IPS DF 6.9 (cell line): Measurements from ENCODE around the gene DMKN.

Experiments
- DNase-seq: peaks from one replicate; pipeline ENCODE4 v3.0.0-alpha.2; 2013; ENCODE audit warnings: low read depth, low spot score
- H3K27ac ChIP-seq: one replicate; pipeline ENCODE4 v1.5.1; 2013; ENCODE audit warnings: low read length, control low read depth
- H3K27me3 ChIP-seq: 2 replicates; pipeline ENCODE4 v1.6.1; 2013; ENCODE audit warnings: mild to moderate bottlenecking, low read length; ENCODE audit not compliant: control insufficient read depth, insufficient read depth
- H3K36me3 ChIP-seq: 2 replicates; pipeline ENCODE4 v1.6.1; 2013; ENCODE audit warnings: low read length; ENCODE audit not compliant: control insufficient read depth, insufficient read depth
- H3K4me1 ChIP-seq: 2 replicates; pipeline ENCODE4 v1.6.1; 2013; ENCODE audit warnings: low read length; ENCODE audit not compliant: control insufficient read depth, insufficient read depth
- H3K4me3 ChIP-seq: 2 replicates; pipeline ENCODE4 v1.5.1; 2013; ENCODE audit warnings: mild to moderate bottlenecking, low read length
- H3K9me3 ChIP-seq: 2 replicates; pipeline ENCODE4 v1.6.1; 2013; ENCODE audit warnings: low read length, inconsistent platforms; ENCODE audit not compliant: control insufficient read depth, insufficient read depth
- WGBS: extraction: QIAGEN DNeasy Blood & Tissue Kit; methylation state at CpG from one replicate; pipeline ENCODE4 v1.1.7; 2013; ENCODE audit warnings: mixed read lengths, missing lambda C conversion rate; ENCODE audit not compliant: insufficient read length, insufficient coverage; 5-methylcytosine and 5-hydroxymethylcytosine counted together

The DMKN gene

DNA sequence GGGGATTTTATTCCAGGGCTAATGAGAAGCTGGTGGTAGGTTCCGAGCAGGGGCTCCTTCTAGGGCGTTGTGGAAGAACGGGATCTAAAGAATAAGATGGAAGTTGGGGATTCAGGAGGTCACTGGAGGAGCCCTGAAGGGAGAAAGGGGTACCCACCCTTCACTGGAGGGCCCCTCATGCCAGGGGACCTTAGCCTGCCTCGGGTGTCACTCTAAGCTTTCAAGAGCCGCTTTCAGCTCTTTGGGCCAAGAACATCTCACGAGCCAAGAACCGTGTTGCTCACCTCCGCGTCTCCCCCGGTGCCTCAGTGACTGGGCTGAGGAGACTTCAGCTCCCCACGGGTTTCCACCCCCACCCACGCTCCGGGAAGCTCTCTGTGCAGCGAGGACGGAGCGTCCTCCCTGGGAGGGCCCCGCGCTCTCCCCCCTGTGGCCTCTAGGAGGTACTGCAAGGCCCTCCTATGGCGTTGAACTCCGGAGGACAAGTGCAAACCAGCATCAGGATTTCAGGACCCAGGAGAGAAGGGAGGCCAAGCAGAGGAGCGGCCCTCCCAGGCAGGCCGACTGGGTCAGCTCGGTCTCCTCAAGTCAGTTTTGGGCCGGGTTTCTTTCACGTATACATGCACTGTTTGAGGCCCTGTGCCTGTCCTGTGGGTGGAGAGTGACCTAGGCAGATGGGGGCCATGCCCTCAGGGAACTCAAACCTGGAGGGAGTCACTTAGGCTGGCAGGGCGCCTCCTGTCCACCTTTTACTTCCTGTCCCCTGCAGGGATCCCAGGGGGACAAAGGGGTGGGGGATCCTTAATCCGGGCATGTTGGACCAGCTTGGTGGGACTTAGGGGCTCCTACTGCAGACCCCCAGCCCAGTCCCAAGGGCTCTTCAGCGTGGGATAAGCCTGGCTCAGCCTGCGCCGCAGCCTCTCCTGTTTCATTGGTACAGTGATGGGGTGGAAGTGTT is 18.1 kb downstream of the DMKN start:
- no peak overlapping the region for H3K4me3 ChIP-seq
- H3K27ac ChIP-seq, result no peak overlapping the region
- peaks cover 18% of the 10 kb centered on the region for H3K36me3 ChIP-seq
- whole genome bisulfite sequencing, result no CpG with 5 or more reads among the region's 30 CpGs
- H3K4me1 ChIP-seq, result peaks cover 2% of the 10 kb centered on the region; the same call in 1 of the 2 replicates
- H3K27me3 ChIP-seq, result no peaks in the 10 kb centered on the region
- DNase-seq, result no peak
- no peaks in the 10 kb centered on the region for H3K9me3 ChIP-seq

DNA sequence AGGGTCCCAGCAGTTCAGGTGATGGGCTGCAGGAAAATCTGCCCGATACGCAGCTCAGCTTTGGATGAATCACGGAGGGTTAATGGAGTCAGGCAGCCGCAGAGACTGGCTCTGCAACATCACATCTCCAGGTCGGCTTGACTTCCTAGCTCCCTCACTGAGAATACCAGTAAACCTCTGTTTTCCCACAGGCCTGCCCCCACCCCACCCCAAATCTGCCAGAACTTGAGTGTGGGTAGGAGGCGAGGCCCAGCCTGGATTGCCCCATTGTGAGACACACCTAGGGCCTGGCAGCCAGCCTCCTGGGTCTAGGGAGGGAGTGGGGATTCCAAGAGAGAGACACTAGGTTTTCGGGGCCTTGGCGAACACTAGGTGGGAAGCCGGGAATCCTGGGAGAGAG is 19.5 kb downstream of the DMKN start:
- H3K4me1 ChIP-seq, result peaks cover 2% of the 10 kb centered on the region; the same call in 1 of the 2 replicates
- H3K27ac ChIP-seq, result no peak overlapping the region
- no CpG with 5 or more reads among the region's 9 CpGs for WGBS
- no peaks in the 10 kb centered on the region for H3K27me3 ChIP-seq
- no peaks in the 10 kb centered on the region for H3K9me3 ChIP-seq
- DNase-seq, result no peak
- no peak overlapping the region for H3K4me3 ChIP-seq
- peaks cover 7% of the 10 kb centered on the region for H3K36me3 ChIP-seq

DNA sequence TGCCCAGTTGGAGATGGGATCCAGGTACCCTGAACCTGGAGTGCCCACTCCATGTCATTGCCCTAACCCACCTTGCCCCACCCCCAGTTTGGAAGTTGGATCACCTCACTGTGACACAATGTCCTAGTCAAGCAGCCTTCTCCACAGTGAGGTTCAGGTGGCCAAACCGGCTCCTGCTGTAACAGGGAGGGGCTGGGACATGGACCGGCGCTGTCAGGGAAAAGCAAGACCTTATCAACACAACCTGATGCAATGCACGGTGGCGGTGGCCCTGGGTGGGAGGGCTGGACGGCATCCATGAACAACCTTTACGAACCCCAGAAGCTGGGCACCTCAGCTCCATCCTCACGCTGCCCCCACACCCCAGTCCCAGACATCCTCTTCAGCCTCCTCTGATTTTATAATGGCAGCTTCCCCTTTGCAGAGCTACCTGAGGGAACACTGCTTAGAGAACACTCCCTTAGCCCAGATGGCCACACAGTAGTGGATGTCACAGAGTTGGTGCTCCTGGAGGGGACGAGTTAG is 21.6 kb downstream of the DMKN start:
- H3K9me3 ChIP-seq, result no peaks in the 10 kb centered on the region
- H3K4me3 ChIP-seq, result no peak overlapping the region
- no peak overlapping the region for H3K27ac ChIP-seq
- DNase-seq, result no peak
- peaks cover 2% of the 10 kb centered on the region; the same call in 1 of the 2 replicates for H3K4me1 ChIP-seq
- H3K27me3 ChIP-seq, result no peaks in the 10 kb centered on the region
- no peaks in the 10 kb centered on the region for H3K36me3 ChIP-seq
- WGBS, result no CpG with 5 or more reads among the region's 9 CpGs

DNA sequence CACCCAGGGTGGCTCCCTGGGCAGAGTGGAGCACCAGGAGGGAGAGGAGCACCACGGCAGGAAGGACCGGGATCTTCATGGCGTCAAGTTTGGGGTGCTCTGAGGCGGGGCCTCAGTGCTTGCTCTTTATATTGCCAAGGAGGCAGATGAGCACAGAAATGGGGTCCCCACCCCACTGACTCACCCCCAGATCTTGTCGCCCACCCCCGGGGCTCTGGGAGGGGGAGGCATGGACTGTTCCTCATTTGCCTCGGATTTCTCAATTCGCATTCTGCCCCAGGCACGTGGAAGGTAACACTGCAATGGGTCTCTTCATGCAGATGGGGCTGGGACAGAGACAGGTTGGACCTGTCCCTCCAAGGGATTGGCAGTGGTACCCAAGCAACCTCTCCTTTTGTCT is 23.1 kb downstream of the DMKN start, which contains the start of gene KRTDAP:
KRTDAP (minus strand) TSS at position 101 of the 400 bp plus-strand sequence; CDS start at position 79, 22 bp downstream.
- no CpG with 5 or more reads among the region's 9 CpGs for WGBS
- no peaks in the 10 kb centered on the region for H3K9me3 ChIP-seq
- no peaks in the 10 kb centered on the region for H3K27me3 ChIP-seq
- H3K27ac ChIP-seq, result no peak within 1 kb of the TSS
- H3K4me1 ChIP-seq, result 0 out of 2 replicates have a peak, but pooled peaks cover 2% of the 10 kb centered on the region
- H3K36me3 ChIP-seq, result no peaks in the 10 kb centered on the region
- DNase-seq, result no peak
- H3K4me3 ChIP-seq, result no peak within 1 kb of the TSS

DNA sequence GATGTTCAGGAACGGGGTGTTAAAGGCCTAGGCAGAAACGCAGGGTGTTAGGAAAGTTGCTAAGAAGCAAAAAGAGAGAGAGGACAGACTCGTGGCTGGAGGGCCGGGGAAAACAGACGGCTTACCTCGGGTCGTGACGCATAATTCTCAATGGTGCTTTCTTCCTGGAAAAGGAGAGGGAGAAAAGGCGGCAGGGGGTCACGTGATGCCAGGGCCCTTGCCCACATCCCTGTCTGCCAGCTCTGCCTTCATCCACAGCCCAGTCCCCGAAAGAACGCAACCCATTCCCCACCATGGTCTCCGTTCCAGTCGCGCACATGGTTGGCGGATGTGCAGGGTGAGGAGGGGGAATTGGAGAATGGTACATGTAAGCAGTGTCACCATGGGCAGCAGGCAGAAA is 24.8 kb downstream of the DMKN start:
- H3K36me3 ChIP-seq, result no peaks in the 10 kb centered on the region
- DNase-seq, result no peak
- H3K9me3 ChIP-seq, result no peaks in the 10 kb centered on the region
- H3K27ac ChIP-seq, result no peak overlapping the region
- H3K27me3 ChIP-seq, result no peaks in the 10 kb centered on the region
- no peaks in the 10 kb centered on the region for H3K4me1 ChIP-seq
- no peak overlapping the region for H3K4me3 ChIP-seq
- no CpG with 5 or more reads among the region's 16 CpGs for WGBS

DNA sequence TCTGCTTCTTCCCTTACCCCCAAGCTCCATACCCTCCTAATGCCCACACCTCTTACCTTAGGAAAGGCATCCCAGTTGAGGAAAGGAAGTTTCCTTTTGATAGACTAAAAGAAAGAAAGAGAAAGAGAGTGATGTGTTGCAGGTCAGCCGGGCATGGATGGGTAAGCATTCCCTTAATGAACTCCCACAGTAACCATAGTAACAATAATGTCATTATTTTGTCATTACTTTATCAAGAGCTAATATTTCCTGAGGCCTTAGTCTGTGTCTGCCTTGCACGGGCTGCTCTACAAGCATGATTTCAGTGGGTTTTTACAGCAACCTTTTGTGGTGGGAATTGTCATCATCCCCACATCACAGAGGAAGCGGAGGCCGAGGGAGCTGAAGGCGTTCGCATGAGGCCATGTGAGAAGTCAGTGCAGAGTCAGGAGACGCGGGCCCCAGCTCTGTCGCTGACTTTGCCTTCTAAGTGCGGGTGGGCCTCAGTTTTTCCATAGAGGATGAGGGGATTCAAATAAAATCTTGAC is 25.7 kb downstream of the DMKN start:
- no peaks in the 10 kb centered on the region for H3K4me1 ChIP-seq
- no peak overlapping the region for H3K27ac ChIP-seq
- H3K4me3 ChIP-seq, result no peak overlapping the region
- H3K36me3 ChIP-seq, result no peaks in the 10 kb centered on the region
- H3K27me3 ChIP-seq, result no peaks in the 10 kb centered on the region
- no peak for DNase-seq
- H3K9me3 ChIP-seq, result no peaks in the 10 kb centered on the region
- WGBS, result no CpG with 5 or more reads among the region's 10 CpGs

DNA sequence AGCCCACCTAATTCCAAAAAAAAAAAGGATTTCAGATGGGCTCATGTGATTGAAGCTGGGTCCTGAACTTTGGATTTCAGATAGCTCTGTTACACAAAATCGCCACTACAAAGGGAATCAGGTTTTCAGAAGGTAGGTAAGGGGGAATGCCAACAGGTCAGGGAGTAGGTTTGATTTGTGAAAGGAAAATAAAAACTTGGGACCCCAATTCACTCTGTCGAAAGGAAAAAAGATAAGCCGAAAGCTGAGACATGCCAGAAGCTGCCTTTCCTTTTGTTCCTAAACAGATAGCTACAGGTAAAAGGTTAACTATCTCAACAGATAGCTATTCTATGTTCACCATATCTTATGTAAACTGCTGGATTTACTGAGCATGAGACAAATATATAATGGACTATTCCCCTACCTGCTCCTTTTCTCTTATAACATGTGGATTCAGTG is 27.2 kb downstream of the DMKN start:
- DNase-seq, result no peak
- WGBS, result no CpG with 5 or more reads among the region's 3 CpGs
- Histone ChIP-seq H3K4me3 (no peak overlapping the region), H3K27ac (no peak overlapping the region), H3K4me1 (no peaks in the 10 kb centered on the region), H3K9me3 (no peaks in the 10 kb centered on the region), H3K27me3 (no peaks in the 10 kb centered on the region), H3K36me3 (no peaks in the 10 kb centered on the region)

DNA sequence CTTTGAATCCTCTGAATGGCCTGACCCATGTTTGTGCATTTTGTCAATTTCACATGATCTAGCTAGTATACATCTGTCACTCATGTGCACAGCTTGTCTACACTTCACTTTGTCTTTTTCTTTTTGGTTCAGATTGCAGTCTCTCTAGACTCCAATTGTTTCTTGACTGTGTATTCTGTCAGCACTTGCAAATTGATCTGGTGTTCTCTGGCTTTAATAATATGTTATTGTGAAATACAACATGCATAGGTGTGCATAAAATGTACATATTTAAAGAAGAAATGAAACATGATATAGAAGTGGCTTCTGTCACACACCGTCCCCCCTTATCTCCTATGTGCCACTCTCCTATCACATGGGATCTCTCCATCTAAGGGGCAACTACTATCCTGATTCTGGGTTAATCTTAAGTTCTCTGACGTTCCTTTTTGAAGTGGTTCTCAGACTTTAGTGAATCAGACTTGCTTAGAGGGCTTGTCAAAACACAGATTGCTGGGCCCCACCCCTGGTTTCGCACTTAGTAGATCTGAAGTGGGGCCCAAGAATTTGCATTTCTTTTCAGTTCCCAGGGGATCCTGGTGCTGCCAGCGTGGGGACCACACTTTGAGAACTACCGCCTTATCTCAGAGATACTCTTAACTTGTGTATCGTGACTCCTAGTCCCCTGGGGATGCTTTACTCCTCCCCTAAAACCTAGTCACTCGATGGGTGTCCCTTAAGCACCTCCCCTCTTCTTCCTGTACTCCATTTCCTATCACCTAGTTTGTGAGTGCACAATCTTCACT is 29.0 kb downstream of the DMKN start:
- Histone ChIP-seq H3K4me3 (no peak overlapping the region), H3K27me3 (no peaks in the 10 kb centered on the region), H3K36me3 (no peaks in the 10 kb centered on the region), H3K9me3 (no peaks in the 10 kb centered on the region), H3K27ac (no peak overlapping the region), H3K4me1 (no peaks in the 10 kb centered on the region)
- DNase-seq, result no peak
- WGBS, result no CpG with 5 or more reads among the region's 7 CpGs

DNA sequence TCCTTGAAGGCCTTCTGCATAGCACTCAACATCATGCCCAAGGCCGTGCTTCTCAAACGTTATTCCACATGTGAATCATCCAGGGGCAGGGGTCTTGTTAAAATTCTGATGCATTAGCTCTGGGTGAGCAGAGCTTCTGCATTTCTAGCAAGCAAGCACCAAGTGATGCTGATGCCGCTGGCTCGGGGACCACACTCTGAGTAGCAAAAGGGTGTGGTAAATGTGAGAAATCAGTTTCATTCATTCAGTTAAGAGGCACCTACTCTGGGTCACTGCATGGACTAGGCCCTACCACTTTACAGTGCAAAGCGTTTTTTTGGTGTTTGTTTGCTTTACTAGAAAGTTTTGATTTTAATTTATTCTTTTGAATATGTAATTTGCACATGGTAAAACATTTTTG is 30.4 kb downstream of the DMKN start:
- no peaks in the 10 kb centered on the region for H3K36me3 ChIP-seq
- H3K9me3 ChIP-seq, result no peaks in the 10 kb centered on the region
- H3K4me1 ChIP-seq, result no peaks in the 10 kb centered on the region
- no CpG with 5 or more reads among the region's 5 CpGs for WGBS
- H3K4me3 ChIP-seq, result no peak overlapping the region
- no peak overlapping the region for H3K27ac ChIP-seq
- no peak for DNase-seq
- no peaks in the 10 kb centered on the region for H3K27me3 ChIP-seq
